ENCODE data around the gene GTF2F2. TPM values are rescaled to one million over a fixed set of nuclear protein-coding genes. Genes with fewer than 3 reads are reported as not detected.

Gene GTF2F2
- total and polyA plus RNA-seq, 2 donors (not counting 3 experiments of a cell fraction or from before 2014, with no cell fraction given), result 7.5 to 23.6 TPM

DNA sequence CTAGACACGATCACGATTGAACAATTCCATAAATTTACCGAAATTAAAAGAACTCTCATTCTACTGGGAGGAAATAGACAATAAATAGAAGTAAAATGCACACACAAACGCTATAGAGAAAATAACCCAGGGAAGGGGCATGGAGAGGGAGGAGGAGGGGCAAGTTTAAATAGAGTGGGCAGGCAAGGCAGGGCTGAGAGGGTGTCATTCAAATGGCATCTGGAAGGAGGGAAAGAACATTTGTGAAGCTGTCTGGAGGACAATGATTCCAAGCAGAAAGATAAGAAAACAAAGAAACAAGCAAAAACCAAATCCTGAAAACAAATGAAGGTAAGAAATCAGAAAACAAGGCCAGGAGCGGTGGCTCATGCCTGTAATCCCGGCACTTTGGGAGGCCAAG lies 45.6 kb upstream of the GTF2F2 start:
- Histone ChIP-seq H2AFZ (ENCODE audit: low read depth, low read length) (no peak overlapping the region), H3K4me1 (ENCODE audit: control insufficient read depth, extremely low read depth, insufficient read depth, low read length) (no peaks in the 10 kb centered on the region), H4K20me1 (replicated peaks; ENCODE audit: control insufficient read depth, extremely low read depth, insufficient read depth, low read length) (no peaks in the 10 kb centered on the region), H3K9me3 (replicated peaks; ENCODE audit: control insufficient read depth, insufficient read depth, low read length) (no peaks in the 10 kb centered on the region), H3K36me3 (ENCODE audit: control insufficient read depth in 2 of 2, extremely low read depth in 1 of 2, insufficient read depth in 2 of 2, low read length in 2 of 2) (no peaks in the 10 kb centered on the region), H3K9ac (replicated peaks; ENCODE audit: extremely low read depth, insufficient read depth, low read length) (no peak overlapping the region), H3K79me2 (ENCODE audit: control insufficient read depth, insufficient read depth, low read length) (no peaks in the 10 kb centered on the region), H3K4me2 (ENCODE audit: insufficient read depth, low read length) (no peak overlapping the region), H3K27me3 (ENCODE audit: control insufficient read depth in 2 of 2, insufficient read depth in 2 of 2, low read length in 2 of 2) (peaks cover 2 to 7% of the 10 kb centered on the region in 2 experiments), H3K4me3 (replicated peaks in 1 of 3; ENCODE audit: insufficient read depth in 1 of 3, low read depth in 1 of 3, low read length in 3 of 3) (no peak overlapping the region), H3K27ac (ENCODE audit: insufficient read depth, low read depth, low read length) (no peak overlapping the region), H3K9me1 (replicated peaks; ENCODE audit: control insufficient read depth, extremely low read depth, insufficient read depth, low read length) (no peaks in the 10 kb centered on the region)
- dilution Hi-C loops (cut with MboI; ENCODE audit: extremely low pct_ligation_motif_present, low sequenced_read_pairs) (no loop called here), intact Hi-C loops (cut with micrococcal nuclease) (no loop called here)
- TF ChIP-seq, protein P1, sequence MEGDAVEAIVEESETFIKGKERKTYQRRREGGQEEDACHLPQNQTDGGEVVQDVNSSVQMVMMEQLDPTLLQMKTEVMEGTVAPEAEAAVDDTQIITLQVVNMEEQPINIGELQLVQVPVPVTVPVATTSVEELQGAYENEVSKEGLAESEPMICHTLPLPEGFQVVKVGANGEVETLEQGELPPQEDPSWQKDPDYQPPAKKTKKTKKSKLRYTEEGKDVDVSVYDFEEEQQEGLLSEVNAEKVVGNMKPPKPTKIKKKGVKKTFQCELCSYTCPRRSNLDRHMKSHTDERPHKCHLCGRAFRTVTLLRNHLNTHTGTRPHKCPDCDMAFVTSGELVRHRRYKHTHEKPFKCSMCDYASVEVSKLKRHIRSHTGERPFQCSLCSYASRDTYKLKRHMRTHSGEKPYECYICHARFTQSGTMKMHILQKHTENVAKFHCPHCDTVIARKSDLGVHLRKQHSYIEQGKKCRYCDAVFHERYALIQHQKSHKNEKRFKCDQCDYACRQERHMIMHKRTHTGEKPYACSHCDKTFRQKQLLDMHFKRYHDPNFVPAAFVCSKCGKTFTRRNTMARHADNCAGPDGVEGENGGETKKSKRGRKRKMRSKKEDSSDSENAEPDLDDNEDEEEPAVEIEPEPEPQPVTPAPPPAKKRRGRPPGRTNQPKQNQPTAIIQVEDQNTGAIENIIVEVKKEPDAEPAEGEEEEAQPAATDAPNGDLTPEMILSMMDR (IDR thresholded peaks at IDR 0.05; ENCODE audit: extremely low read depth in 1 of 2, insufficient read depth in 1 of 2, low read depth in 1 of 2, low read length in 2 of 2), result no peak
- TF ChIP-seq POLR2AphosphoS5 (IDR thresholded peaks at IDR 0.05; ENCODE audit: insufficient read depth, low read depth, low read length) (no peak), POLR2A (IDR thresholded peaks at IDR 0.05; ENCODE audit: low read depth, low read length) (no peak)
- TF ChIP-seq, protein P2, sequence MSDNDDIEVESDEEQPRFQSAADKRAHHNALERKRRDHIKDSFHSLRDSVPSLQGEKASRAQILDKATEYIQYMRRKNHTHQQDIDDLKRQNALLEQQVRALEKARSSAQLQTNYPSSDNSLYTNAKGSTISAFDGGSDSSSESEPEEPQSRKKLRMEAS (IDR thresholded peaks at IDR 0.05; ENCODE audit: insufficient read depth, insufficient read length), result no peak
- ChIA-PET POLR2A (no interaction called here), CTCF (no interaction called here)
- FAIRE-seq, result no peak
- DNase-seq (ENCODE audit: low read depth, low spot score), result no peak
- BruUV-seq (replicated peaks), result no TSS peak

GRCh38 chr13:45078003-45078402 lies 42.3 kb upstream of the GTF2F2 start:
- no peaks in the 10 kb centered on the region for H3K9me3 ChIP-seq (replicated peaks; ENCODE audit: control insufficient read depth, insufficient read depth, low read length)
- intact Hi-C loops (cut with micrococcal nuclease), result no loop called here
- dilution Hi-C loops (cut with MboI; ENCODE audit: extremely low pct_ligation_motif_present, low sequenced_read_pairs), result no loop called here
- no TSS peak for BruUV-seq (replicated peaks)
- TF ChIP-seq EZH2 (IDR thresholded peaks at IDR 0.05; ENCODE audit: borderline replicate concordance, low read depth, low read length, severe bottlenecking) (no peak), POLR2AphosphoS5 (IDR thresholded peaks at IDR 0.05; ENCODE audit: insufficient read depth, low read depth, low read length) (no peak), MYC (IDR thresholded peaks at IDR 0.05; ENCODE audit: low read depth, low read length) (no peak), JUN (IDR thresholded peaks at IDR 0.05; ENCODE audit: borderline replicate concordance, insufficient read depth, insufficient read length, low read depth) (no peak)
- TF ChIP-seq, protein P2 (IDR thresholded peaks at IDR 0.05; ENCODE audit: insufficient read depth, insufficient read length), result no peak
- TF ChIP-seq, protein P1 (IDR thresholded peaks at IDR 0.05; ENCODE audit: extremely low read depth in 1 of 2, insufficient read depth in 1 of 2, low read depth in 1 of 2, low read length in 2 of 2), result no peak
- no peak overlapping the region for H3K9ac ChIP-seq (replicated peaks; ENCODE audit: extremely low read depth, insufficient read depth, low read length)
- no peaks in the 10 kb centered on the region for H4K20me1 ChIP-seq (replicated peaks; ENCODE audit: control insufficient read depth, extremely low read depth, insufficient read depth, low read length)
- H3K4me1 ChIP-seq (ENCODE audit: control insufficient read depth, extremely low read depth, insufficient read depth, low read length), result no peaks in the 10 kb centered on the region
- DNase-seq (ENCODE audit: low read depth, low spot score), result no peak
- ChIA-PET POLR2A (no interaction called here), CTCF (no interaction called here)
- no peak overlapping the region for H3K4me3 ChIP-seq (replicated peaks in 1 of 3; ENCODE audit: insufficient read depth in 1 of 3, low read depth in 1 of 3, low read length in 3 of 3)
- H3K27ac ChIP-seq (ENCODE audit: insufficient read depth, low read depth, low read length), result no peak overlapping the region
- no peaks in the 10 kb centered on the region for H3K9me1 ChIP-seq (replicated peaks; ENCODE audit: control insufficient read depth, extremely low read depth, insufficient read depth, low read length)
- no peak for FAIRE-seq
- H3K4me2 ChIP-seq (ENCODE audit: insufficient read depth, low read length), result no peak overlapping the region
- no peaks in the 10 kb centered on the region for H3K36me3 ChIP-seq (ENCODE audit: control insufficient read depth in 2 of 2, extremely low read depth in 1 of 2, insufficient read depth in 2 of 2, low read length in 2 of 2)
- H2AFZ ChIP-seq (ENCODE audit: low read depth, low read length), result no peak overlapping the region
- no peaks in the 10 kb centered on the region for H3K79me2 ChIP-seq (ENCODE audit: control insufficient read depth, insufficient read depth, low read length)
- H3K27me3 ChIP-seq (ENCODE audit: control insufficient read depth in 2 of 2, insufficient read depth in 2 of 2, low read length in 2 of 2), result peaks cover 12% of the 10 kb centered on the region in 2 experiments
